GM11168 (cell line): Measurements from ENCODE around the gene CRLF1.

ENCODE experiments used
- in situ Hi-C: fragments of 300-500 bp; cut with MboI; formaldehyde crosslinking; loops from one replicate; pipeline ENCODE4 v1.12.0; 2022; ENCODE audit warnings: low sequenced_read_pairs; ENCODE audit not compliant: unreplicated experiment

CRLF1 gene, protein sequence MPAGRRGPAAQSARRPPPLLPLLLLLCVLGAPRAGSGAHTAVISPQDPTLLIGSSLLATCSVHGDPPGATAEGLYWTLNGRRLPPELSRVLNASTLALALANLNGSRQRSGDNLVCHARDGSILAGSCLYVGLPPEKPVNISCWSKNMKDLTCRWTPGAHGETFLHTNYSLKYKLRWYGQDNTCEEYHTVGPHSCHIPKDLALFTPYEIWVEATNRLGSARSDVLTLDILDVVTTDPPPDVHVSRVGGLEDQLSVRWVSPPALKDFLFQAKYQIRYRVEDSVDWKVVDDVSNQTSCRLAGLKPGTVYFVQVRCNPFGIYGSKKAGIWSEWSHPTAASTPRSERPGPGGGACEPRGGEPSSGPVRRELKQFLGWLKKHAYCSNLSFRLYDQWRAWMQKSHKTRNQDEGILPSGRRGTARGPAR

DNA sequence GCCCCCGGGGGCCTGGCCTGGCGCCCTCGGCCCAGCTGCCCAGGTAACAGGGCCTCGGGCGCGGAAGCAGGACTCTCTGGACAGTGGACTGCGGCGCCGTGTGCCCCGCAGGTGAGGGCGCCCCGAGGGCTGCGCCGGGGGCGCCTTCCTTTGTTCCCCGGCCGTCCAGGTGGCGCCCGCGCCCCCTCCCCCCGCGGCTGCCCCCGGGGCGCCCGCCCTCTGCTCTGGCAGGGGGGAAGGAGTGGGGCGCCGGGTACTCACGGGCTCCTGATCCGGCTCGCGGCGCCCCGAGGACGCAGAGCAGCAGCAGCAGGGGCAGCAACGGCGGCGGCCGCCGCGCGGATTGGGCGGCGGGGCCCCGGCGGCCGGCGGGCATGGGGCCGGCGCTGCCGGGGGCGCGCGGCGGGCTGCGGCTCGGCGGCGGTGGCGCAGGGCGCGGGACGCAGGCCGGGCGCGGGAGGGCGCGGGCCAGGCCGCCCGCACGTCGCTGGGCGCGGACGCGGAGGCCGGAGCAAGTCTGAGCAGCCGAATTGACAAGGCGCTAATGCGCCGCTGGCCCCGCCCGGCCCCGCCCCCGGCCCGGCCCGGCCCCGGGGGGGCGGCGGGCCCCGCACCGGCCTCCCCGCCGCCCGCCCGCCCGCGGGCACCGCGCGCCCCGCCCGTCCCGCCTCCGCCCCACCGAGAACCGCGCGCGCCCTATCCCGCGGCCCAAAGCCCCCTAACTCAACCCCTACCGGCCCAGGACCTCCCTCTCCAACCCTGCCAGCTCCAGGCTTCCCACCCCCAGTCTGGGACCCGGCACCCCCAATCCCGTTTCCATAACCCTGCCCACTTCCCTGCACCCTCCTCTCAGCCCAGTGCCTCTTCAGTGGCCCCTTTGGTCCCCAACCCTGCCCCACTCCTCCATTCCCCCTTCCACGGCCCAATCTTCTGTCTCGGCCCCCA lies at the start of gene CRLF1:
Gene CRLF1 (minus strand): TSS at position 519 of the 945 bp plus-strand sequence. CDS start 143 bp downstream, at position 376.
- in situ Hi-C loops: no loop called here

DNA sequence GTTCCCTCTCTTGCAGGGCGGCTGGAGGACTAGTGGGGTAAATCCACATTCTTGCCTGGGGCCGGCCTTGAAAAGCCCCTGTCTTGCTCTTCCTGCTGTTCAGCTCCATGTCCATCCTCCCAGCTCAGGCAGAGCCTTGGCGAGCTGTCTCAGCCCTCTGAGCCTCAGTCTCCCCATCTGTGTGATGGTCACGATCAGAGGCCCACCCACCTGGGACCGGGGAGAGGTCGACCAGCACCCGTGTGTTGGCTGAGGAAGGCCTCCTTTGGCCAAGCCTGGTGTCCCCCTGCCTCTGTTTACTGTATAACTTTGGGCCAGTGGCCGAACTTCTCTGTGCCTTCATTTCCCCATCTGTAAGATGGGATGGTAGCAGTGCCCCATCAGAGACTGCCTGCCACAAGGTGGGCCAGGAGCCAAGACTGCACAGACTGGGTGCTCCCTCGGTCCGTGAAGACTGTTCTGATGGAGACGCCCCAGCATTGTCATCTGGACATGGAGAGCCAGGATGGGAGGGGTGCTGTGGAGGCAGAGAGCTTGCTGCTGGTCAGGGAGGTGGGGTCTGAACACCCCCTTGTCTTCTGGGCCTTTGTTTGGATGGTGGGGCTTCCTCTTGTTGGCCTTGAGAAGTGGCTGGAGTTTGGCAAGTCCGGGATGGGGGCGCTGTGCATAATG lies 48.7 kb upstream of the CRLF1 start:
- in situ Hi-C loops: no loop called here

DNA sequence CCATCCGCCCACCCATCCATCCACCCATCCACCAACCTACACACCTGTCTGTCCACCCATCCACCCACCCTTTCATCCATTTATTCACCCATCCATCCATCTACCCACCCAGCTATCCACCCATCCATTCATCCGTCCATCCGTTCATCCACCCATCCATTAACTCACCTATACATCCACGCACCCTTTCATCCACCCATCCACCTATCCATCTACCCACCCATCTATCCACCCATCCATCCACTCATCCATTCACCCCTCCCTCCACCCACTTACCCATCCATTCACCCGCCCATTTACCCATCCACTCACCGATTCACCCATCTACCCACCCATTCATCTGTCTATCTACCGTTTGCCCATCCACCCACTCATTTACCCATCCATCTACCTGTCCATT lies 47.9 kb upstream of the CRLF1 start:
- in situ Hi-C loops: no loop called here

DNA sequence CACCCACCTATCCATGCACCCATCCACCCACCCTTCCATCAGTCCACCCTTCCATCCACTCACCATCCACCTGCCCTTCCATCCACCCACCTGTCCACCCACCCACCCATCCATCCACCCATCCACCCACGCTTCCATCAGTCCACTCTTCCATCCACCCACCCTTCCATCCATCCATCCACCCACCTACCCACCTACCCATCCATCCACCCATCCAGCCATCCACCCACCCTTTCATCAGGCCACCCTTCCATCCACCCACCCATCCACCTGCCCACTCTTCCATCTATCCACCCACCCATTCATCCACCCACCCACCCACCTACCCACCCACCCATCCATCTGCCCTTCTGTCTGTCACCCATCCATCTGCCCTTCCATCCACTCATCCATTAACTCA lies 47.3 kb upstream of the CRLF1 start:
- in situ Hi-C loops: no loop called here

DNA sequence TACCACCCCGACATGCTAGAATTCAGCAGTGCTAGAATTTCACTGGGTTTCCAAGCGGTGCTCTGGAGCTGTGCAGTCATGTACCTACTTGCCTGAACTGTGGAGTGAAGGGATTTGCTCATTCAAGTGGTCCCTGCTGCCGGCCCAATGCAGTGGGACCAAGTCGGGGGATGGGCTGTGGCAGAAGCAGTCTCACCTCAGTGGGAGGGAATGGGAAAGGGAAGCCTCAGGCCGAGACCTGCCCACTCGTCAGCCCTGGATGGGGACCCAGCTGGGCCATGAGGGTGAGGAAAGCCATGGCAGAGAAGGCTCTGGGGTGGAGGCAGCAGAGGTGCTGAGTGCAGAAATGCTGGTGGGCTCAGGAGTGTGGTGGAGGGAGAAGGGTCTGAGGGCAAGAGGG lies 45.1 kb upstream of the CRLF1 start:
- in situ Hi-C loops: no loop called here

DNA sequence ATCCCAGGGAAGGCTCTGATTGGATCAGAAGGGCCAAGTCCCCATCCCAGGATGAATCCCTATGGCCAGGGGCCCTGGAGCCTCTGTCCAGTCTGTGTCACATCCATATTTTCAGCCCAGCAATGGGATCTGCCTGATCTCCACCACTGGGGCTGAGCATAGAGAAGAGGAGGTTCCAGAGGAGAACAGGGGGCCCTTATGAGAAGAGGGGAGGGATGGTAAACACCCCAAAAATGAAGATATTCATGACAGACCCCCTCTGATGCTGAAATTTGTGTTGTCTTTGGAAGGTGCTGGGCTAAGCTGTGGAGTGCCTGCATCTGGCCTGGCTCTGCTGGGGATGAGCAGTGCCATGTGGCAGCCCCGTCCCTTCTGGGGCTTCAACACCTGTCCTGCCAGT lies 44.7 kb upstream of the CRLF1 start:
- in situ Hi-C loops: no loop called here

DNA sequence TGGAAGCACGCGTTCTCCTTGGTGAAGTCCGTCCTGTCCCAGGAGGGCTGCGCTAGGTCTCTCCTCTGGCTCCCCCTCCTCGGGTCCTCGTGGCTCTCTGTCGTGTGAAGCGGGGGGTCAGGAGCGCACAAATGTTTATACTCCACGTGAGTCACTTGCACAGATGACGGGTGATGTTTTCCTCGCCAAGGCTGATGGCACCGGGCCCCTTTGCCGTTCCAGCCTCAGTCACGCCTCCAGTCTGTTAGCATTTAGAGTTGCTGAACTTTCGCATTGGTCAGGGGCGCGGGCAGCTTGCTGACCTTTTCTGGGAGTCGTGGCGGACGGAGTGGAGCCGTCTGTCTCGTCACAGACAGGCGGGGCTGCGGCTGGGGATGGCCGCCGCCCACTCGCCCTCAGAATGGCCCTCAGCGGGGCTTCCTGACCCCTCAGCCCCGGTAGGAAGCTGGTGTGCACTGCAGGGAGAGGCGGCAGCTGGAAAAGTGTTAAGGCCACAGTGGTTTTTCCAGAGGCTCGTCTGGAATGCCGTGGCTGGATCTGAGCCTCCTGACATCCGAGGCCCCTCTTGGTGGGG lies 44.0 kb upstream of the CRLF1 start:
- in situ Hi-C loops: no loop called here

DNA sequence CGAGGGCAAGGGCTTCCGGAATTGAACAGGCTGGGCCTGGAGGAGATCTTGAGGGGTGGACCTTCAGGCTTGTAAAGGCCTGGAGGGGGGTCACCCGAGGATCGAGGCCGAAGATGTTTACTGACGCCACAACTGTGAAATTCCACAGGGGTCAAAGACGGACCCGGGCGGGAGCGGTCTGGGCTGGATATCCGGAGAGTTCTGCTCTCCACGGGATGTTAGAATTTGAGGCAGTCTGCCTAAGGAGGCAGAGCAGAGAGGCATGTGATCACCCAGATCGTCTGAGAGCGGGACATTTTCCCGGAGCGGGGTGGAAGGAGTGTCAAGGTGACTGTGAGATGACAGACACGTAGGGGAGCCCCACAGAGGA lies 43.4 kb upstream of the CRLF1 start:
- in situ Hi-C loops: no loop called here

DNA sequence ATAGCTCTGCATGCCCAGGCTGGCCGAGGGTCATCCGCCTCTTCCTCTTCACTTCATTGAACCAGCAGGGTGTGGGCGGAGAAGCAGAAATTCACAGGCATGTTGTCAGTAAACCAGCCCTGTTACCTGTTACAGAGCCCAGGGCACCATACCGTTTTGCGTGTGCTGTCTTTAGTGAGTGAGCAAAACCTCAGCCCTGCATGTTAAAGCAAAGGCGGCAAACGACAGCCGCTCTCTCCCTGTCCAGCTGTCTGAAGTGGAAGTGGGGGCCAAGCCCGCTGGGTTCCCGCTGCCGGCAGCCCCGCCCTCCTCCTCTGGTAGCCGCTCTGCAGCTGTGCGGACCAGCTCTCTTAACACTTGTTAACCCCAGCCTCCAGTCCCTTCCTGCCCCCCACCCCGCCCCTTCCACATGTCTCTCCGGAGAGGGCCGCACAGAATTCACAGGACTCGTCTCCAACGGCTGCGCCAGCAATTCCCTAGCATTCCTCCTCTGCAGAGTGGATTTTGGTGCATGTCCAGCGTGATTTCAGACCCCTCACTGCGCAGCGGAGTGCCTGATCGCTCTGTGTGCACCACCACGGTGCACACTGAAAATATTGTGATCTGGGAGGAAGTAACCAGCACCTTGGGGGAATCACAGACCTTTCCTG lies 42.9 kb upstream of the CRLF1 start:
- in situ Hi-C loops: no loop called here

DNA sequence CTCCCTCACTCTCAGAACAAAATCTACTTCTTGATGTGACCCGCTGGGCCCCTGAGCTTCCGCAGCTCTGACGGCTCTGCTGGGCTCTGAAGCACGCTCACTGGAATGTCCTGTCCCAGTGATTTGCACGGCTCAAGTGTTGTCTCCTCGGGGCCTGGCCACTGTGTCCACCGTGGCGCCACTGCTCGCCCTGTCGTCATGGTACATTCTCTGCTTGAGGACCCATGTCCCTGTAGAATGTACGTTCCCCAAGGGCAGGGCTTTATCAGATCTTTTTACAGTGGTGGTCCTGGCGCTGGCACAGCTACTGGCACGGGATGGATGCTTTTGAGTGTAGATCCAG lies 42.3 kb upstream of the CRLF1 start:
- in situ Hi-C loops: no loop called here

DNA sequence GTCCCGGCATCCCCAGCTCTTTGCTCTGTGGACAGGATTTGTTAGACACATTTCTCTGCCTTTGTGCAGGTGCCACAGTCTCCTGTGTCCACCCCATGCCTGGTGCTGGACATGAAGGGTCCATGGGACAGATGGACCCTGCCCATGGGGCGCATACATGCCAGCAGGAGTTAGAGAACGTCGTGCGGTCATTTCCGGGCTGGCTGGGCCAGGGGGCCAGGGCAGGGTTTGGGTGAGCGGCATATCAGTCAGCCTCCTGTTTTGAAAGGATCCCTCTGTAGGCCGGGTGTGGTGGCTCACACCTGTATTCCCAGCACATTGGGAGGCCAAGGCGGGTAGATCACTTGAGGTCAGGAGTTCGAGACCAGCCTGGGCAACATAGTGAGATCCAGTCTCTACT lies 41.2 kb upstream of the CRLF1 start:
- in situ Hi-C loops: no loop called here

DNA sequence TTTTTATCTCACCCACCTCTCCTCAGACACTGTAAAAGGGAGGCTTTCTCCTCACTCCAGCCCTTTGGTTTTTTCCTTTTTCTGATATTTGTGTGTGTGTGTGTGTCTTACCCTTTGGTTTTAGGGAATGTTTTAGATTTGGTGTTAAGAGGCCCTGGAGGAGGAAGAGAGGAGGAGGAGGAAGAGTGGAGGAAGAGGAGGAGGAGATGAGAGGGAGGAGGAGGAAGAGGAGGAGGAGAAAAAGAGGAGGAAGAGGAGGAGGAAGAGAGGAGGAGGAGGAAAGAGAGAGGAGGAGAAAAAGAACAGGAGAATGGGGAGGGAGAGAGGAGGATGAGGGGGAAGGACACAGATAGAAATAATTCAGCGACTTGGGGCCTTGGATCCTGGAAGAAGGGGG lies 40.8 kb upstream of the CRLF1 start:
- in situ Hi-C loops: no loop called here

DNA sequence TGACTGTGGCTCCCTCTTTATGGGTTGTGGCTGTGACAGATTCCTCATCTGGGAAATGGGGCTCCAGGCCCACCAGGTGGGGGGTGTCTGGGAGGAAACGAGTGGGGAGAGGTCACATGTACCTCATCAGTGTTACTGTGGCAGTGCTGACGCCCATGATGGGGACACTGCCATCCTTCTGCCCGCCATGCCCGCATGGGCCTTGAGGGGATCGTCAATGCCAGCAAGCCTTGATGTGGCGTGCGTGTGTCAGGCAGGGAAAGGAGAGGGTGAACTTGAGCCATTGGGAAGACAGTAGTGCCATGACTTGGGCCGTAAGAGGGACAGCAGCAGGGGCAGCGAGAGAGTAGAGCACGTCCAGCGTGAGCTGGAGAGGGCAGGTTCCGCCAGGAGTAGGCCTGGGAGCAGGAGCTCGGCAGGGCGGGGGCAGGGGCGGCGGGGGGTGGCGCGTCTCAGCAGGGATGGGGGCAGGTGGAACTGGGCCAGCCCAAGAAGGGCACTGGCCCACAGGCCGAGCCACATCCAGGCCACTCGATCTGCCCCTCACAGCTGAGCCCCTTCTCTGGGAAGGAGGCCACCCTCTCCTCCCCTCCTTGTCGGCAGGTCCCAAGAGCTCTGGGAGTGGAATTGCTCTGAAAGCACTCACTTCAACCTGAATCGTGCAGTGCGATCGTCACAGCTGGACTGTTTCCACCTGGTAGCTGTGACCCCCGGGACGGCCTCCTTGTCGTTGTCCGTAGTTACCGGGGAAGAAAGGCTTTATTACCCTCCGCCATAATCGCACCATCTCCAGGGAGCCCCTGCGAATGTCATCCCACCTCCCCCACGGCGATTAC lies 40.2 kb upstream of the CRLF1 start:
- in situ Hi-C loops: no loop called here

DNA sequence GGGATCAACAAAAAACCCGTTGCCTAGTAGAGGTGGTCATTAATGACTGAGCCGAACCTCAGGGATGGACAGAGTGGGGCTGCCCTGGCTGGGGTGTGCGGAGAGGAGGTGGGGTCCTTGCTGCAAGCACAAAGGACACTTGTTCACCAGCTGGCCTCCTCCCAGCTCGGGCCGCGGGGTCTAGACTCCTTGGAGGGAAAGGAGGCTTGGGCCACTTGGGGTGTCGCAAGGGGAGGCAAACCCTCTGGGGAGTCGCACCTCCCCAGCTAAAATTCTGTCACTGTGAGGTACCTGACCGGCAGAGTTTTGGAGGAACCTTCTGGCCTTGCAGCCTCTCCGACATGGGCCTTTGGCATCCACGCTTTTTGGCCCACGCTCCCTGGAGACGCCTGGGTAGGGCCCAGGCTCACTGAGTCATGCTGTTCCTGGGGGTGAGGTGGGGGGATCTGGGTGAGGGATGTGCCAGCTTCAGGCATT lies 38.5 kb upstream of the CRLF1 start:
- in situ Hi-C loops: no loop called here

DNA sequence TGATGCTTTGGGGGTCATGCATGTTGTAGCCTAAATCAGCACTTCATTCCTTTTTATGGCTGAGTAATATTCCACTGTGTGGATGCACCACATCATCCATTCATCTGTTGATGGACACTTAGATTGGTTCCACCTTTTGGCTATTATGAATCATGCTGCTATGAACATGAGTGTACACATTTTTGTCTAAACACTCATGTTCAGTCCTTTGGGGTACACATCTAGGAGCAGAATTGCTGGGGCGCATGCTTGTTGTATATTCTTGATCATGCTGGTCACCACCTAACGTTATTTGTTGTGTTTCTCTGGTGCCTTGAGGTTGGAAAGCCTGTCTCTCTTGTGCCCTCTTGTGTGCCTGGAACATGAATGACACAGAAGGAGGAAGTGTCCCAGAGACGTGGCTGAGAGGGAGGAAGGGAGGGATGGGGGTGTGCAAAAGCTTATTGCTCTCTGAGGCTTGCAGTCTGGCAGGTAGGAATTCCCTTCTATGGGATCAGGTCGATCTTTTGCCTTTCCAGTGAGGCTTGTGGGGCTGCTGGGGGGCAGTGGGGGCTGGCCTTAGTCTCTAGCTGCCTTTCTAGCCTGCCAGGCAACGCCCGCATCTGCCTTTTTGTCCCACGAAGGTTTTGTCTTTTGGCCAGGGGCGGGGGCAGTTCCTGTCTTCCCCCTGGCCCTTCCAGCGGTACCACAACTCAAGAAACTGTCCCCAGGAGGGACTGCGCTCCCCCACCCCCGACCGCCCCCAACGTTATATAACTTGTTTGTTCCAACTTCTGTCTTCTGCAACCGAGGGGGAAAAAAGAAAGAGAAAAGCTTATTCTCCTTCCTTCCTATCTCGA lies 37.8 kb upstream of the CRLF1 start:
- in situ Hi-C loops: no loop called here

DNA sequence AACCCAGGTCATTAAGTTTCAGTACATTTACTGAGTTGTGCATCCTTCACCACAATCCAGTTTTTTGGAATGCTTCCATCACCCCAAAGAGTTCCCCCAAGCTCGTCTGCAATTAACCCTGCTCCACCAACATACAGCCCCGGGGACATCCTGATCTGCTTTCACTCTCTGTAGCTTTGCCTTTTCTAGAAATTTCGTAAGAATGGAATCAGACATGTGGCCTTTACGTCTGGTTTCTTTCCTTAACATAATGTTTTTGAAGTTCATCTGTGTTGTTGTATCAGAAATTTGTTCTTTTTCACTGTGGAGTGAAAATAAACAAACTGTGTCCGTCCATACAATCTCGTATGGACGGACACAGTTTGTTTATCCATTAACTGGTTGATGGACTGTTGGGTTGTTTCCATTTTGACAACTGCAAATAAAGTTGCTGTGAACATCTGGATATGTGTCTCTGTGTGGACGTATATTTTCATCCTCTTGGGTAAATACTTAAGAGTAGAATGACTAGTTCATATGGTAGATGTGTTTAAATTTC lies 33.2 kb upstream of the CRLF1 start:
- in situ Hi-C loops: no loop called here

DNA sequence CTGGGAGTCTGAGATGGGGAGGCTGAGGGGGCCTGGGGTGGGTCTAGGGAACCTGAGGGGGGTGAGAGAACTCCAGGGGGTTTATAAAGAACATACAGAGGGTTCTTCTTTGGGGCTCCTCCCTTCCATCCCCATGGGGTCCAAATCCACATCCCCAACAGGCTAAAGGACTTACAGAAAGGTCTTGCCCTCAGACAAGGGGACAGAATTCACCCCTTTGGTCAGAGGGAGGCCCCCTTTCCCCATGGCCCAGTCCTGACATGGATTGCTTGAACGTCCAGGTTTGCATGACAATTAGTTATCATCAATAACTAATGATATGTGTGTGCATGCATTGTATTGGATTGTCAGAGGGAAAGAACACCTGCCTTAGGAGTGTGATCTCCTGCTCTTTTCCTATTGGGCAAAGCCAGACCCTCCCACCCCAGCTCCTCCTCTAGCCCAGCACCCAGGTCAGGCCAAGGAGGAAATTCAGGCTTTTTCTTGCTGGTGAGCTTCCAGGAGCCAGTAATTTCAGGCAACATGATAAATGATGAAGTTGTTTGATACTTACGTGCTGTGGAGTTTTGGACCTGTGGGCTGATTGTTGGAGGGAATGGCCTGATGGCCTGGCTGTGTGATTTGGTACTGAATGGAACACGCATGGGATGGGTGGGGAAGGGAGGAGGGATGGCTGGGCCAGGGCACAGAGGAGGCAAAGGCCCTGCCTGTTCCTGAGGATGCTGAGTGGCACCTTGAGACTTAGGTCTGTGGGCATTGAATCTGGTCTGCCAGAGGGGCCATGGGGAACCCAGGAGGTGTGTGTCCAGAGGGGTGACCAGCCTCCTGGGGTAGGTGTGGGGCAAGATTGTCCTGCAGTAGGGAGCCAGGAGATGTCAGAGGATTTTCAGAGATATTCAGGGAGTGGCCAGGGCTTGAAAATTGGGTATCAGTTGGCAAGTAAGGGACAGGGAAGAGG lies 31.4 kb upstream of the CRLF1 start:
- in situ Hi-C loops: no loop called here
